Lower leg skin (tissue), 4 donors: ENCODE results near the gene RASSF5. TPM values are rescaled to one million over a fixed set of nuclear protein-coding genes. Genes with fewer than 3 reads are reported as not detected.

Source experiments
- DNase-seq, 2 donors: peaks; one replicate each; pipeline ENCODE4 v3.0.0-alpha.2; 2019; ENCODE audit warnings: low spot score in 2 of 2
- H3K4me3 ChIP-seq: fragments of 200-600 bp; sonication (generic); 2 replicates; pipeline ENCODE4 v1.5.1; 2017; ENCODE audit warnings: mild to moderate bottlenecking, low read depth; ENCODE audit not compliant: poor library complexity, severe bottlenecking
- POLR2A ChIP-seq, 2 donors: fragments of 450-650 bp; IDR thresholded peaks; one replicate each; pipeline ENCODE4 v1.6.1; 2016 to 2017; ENCODE audit warnings: antibody characterized with exemption in 2 of 2, mild to moderate bottlenecking in 1 of 2, moderate library complexity in 1 of 2
- intact Hi-C: fragments of 100-400 bp; cut with DNase I; formaldehyde crosslinking; loops from one replicate; pipeline ENCODE4 v1.15.0; 2023; ENCODE audit warnings: low total_unique reads
- microRNA-seq, 2 donors: library from miRNA; unstranded; fragments of <30 nt; microRNA quantifications; one replicate each; pipeline ENCODE4, GENCODE V29; 2016; ENCODE audit warnings: borderline replicate concordance in 2 of 2, borderline number of aligned reads in 1 of 2
- total RNA-seq, 4 donors: library from RNA; depleted of rRNA; stranded (reverse); fragments of >200 nt; gene quantifications; one replicate each; pipeline ENCODE4 v1.1.0, GENCODE V29; 2016
- TF ChIP-seq, protein P1 (sequence below), 3 donors: fragments of 450-650 bp; IDR thresholded peaks; one replicate each; pipeline ENCODE4 v1.5.1; 2016; ENCODE audit warnings: antibody characterized with exemption in 3 of 3, mild to moderate bottlenecking in 3 of 3, moderate library complexity in 2 of 3

The RASSF5 gene
- total RNA-seq, 4 donors from 2014 or later = 81.3 to 102 (median 86.1) TPM

GRCh38 chr1:206637605-206638004 lies 130.3 kb downstream of the RASSF5 start:
- H3K4me3 ChIP-seq = no peak overlapping the region
- intact Hi-C loops = no loop called here
- no peak for TF ChIP-seq POLR2A (IDR thresholded peaks at IDR 0.05)
- TF ChIP-seq, protein P1, sequence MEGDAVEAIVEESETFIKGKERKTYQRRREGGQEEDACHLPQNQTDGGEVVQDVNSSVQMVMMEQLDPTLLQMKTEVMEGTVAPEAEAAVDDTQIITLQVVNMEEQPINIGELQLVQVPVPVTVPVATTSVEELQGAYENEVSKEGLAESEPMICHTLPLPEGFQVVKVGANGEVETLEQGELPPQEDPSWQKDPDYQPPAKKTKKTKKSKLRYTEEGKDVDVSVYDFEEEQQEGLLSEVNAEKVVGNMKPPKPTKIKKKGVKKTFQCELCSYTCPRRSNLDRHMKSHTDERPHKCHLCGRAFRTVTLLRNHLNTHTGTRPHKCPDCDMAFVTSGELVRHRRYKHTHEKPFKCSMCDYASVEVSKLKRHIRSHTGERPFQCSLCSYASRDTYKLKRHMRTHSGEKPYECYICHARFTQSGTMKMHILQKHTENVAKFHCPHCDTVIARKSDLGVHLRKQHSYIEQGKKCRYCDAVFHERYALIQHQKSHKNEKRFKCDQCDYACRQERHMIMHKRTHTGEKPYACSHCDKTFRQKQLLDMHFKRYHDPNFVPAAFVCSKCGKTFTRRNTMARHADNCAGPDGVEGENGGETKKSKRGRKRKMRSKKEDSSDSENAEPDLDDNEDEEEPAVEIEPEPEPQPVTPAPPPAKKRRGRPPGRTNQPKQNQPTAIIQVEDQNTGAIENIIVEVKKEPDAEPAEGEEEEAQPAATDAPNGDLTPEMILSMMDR (IDR thresholded peaks at IDR 0.05) = no peak
- no peak for DNase-seq

Small RNA genes within 50 kb of the gene (microRNA-seq; reads per million reads assigned to microRNA genes)
- gene MIR6769B = 0 to 2.0 reads per million in 2 donors

Other genes with a start within 250 kb of the RASSF5 start
- gene IKBKE, start 37.1 kb upstream of the RASSF5 start, total RNA-seq = 10 to 100 TPM in 3 of 4 donors, 1 to 10 TPM in 1; 6.1 to 21.4 (median 12.2) TPM
- 10 to 100 TPM; 39.7 to 57.3 (median 53.1) TPM for gene EIF2D, start 104.9 kb downstream of the RASSF5 start, total RNA-seq
- gene DYRK3, start 128.0 kb downstream of the RASSF5 start, total RNA-seq = 1 to 10 TPM; 1.4 to 4.7 (median 3.2) TPM
- 10 to 100 TPM; 40.0 to 62.4 (median 52.4) TPM for gene MAPKAPK2, start 177.4 kb downstream of the RASSF5 start, total RNA-seq